Common myeloid progenitor, CD34-positive (primary cell): ENCODE results near the gene PTPRO.

ENCODE experiments used
- CTCF ChIA-PET: fragments of 350-600 bp; sonication (Branson Sonifier 250); formaldehyde crosslinking; loops from one replicate; lab custom pipeline; 2021; ENCODE audit warnings: antibody characterized with exemption; lab: Charles Lee
- POLR2A ChIA-PET: fragments of 350-600 bp; sonication (Branson Sonifier 250); formaldehyde crosslinking; loops from one replicate; lab custom pipeline; 2021; ENCODE audit warnings: antibody characterized with exemption; lab: Charles Lee
- DNase-seq, 3 donors: peaks; one replicate each; pipeline versions ENCODE4 v3.0.0 to v3.0.0-alpha.2; 2013
- H3K27ac ChIP-seq, 2 experiments: 1 replicate in 1 of 2; 2 replicates in 1 of 2; pipeline ENCODE4 v1.7.0; 2013; ENCODE audit warnings: inconsistent platforms in 2 of 2, low read length in 2 of 2, mild to moderate bottlenecking in 2 of 2, low read depth in 1 of 2, moderate library complexity in 1 of 2; ENCODE audit not compliant: severe bottlenecking in 2 of 2, insufficient read depth in 1 of 2, poor library complexity in 1 of 2
- H3K27me3 ChIP-seq, 5 experiments: replicated peaks in 2 of 5; 1 replicate in 3 of 5; 2 replicates in 2 of 5; pipeline versions ENCODE4 v1.6.1 to v1.7.0; 2013; ENCODE audit warnings: low read length in 4 of 5, mild to moderate bottlenecking in 2 of 5, moderate library complexity in 2 of 5, inconsistent platforms in 1 of 5; ENCODE audit not compliant: insufficient read depth in 5 of 5, control insufficient read depth in 4 of 5
- H3K36me3 ChIP-seq, 4 experiments: 1 replicate in 2 of 4; 2 replicates in 2 of 4; pipeline versions ENCODE4 v1.6.1 to v1.7.0; 2013; ENCODE audit warnings: low read length in 3 of 4, control low read depth in 1 of 4, mild to moderate bottlenecking in 1 of 4; ENCODE audit not compliant: control insufficient read depth in 4 of 4, insufficient read depth in 4 of 4
- H3K4me1 ChIP-seq, 4 experiments: 1 replicate in 3 of 4; 2 replicates in 1 of 4; pipeline versions ENCODE4 v1.6.1 to v1.7.1; 2013; ENCODE audit warnings: low read length in 3 of 4, mild to moderate bottlenecking in 3 of 4, control low read depth in 1 of 4, inconsistent platforms in 1 of 4, moderate library complexity in 1 of 4; ENCODE audit not compliant: control insufficient read depth in 4 of 4, insufficient read depth in 4 of 4; ENCODE audit errors: control extremely low read depth in 1 of 4
- H3K4me3 ChIP-seq, 7 experiments: 1 replicate in 4 of 7; 2 replicates in 3 of 7; pipeline versions ENCODE4 v1.5.1 to v1.7.0; 2013; ENCODE audit warnings: mild to moderate bottlenecking in 7 of 7, low read length in 6 of 7, moderate library complexity in 6 of 7, inconsistent platforms in 2 of 7, low read depth in 2 of 7, control low read depth in 1 of 7; ENCODE audit not compliant: insufficient read depth in 4 of 7, control insufficient read depth in 1 of 7; ENCODE audit errors: extremely low read depth in 1 of 7
- H3K9me3 ChIP-seq, 5 experiments: 1 replicate in 4 of 5; 2 replicates in 1 of 5; pipeline versions ENCODE4 v1.6.1 to v1.7.1; 2013; ENCODE audit warnings: low read length in 4 of 5, mild to moderate bottlenecking in 2 of 5, inconsistent platforms in 1 of 5, low read depth in 1 of 5, moderate library complexity in 1 of 5; ENCODE audit not compliant: control insufficient read depth in 4 of 5, insufficient read depth in 2 of 5; ENCODE audit errors: control extremely low read depth in 1 of 5
- WGBS: methylation state at CpG from one replicate; pipeline ENCODE4 v1.1.5; 2013; ENCODE audit not compliant: insufficient coverage; 5-methylcytosine and 5-hydroxymethylcytosine counted together

Gene PTPRO

DNA sequence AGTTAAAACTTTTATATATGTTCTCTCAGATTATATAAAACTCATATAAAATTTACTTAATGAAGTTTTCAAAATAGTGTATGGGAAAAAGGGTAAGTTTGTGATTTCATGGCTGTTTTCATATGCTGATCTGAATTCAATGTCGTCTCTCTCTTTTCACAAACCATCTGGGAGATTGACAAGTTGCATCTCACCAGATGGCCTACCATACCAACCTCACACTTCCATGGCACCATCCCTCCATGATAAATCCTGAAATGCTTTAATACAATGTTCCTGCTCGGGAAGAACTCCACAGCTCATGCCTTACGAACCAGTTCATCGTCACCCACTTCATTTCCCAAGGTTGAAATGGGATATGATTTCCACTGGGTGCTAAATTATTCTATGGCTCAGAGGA, 22.3 kb downstream of the PTPRO start:
- Histone ChIP-seq H3K4me1 (no peaks in the 10 kb centered on the region), H3K36me3 (no peaks in the 10 kb centered on the region), H3K27me3 (peaks cover 2 to 13% (median 4%) of the 10 kb centered on the region in 5 experiments), H3K4me3 (no peak overlapping the region), H3K9me3 (peaks cover 0 to 2% (median 0%) of the 10 kb centered on the region in 5 experiments), H3K27ac (no peak overlapping the region)
- CTCF ChIA-PET = no interaction called here
- no CpG with 5 or more reads among the region's 4 CpGs for WGBS
- POLR2A ChIA-PET = no interaction called here
- DNase-seq = no peak

DNA sequence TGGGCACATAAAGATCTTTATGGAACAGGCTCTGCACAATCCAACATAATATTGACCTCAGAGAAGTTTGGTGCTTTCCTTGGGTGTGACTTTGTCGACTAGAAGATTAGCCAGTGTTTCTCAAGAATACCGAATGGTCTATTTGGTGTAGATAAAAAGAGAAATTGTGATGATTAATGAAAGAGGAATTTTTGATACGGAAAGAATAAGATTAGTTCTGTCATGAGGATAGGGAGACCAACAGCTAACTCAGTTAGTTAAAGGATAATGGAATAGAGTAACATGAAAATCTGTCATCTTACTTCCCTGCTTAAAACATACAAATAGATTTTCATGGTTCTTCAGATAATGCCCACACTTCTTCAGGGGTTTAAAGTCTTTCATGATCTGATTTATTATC, 24.2 kb downstream of the PTPRO start:
- Histone ChIP-seq H3K9me3 (peaks cover 0 to 2% (median 0%) of the 10 kb centered on the region in 5 experiments), H3K4me3 (no peak overlapping the region), H3K4me1 (no peaks in the 10 kb centered on the region), H3K27me3 (peaks cover 4 to 11% (median 7%) of the 10 kb centered on the region in 5 experiments), H3K36me3 (no peaks in the 10 kb centered on the region), H3K27ac (no peak overlapping the region)
- DNase-seq = no peak
- 100% methylated on average over 1 of the region's 3 CpGs for WGBS
- POLR2A ChIA-PET = no interaction called here
- CTCF ChIA-PET = no interaction called here

DNA sequence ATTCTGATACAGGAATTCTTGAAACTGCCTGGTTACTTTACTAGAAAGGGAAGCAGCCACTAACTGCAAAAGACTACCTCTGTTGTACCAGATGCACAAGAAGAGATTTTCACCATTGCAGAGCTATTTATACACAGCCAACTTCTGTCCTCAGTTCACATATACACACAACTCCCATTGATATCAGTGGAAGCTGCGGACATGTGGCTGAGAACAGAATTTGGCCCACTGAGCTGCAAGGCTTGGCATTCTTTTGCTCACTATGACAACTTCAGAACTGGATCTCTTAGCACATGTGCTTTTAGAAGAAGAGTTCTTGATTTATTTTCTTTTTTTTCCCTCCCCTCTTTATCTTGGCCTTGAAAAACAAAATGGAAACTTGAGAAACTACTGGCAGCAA, 28.3 kb downstream of the PTPRO start:
- WGBS = 100% methylated on average over 1 of the region's 1 CpG
- Histone ChIP-seq H3K9me3 (no peaks in the 10 kb centered on the region), H3K4me1 (no peaks in the 10 kb centered on the region), H3K36me3 (no peaks in the 10 kb centered on the region), H3K27me3 (peaks cover 4 to 13% (median 7%) of the 10 kb centered on the region in 5 experiments), H3K27ac (no peak overlapping the region), H3K4me3 (no peak overlapping the region)
- POLR2A ChIA-PET = no interaction called here
- CTCF ChIA-PET = no interaction called here
- no peak for DNase-seq

DNA sequence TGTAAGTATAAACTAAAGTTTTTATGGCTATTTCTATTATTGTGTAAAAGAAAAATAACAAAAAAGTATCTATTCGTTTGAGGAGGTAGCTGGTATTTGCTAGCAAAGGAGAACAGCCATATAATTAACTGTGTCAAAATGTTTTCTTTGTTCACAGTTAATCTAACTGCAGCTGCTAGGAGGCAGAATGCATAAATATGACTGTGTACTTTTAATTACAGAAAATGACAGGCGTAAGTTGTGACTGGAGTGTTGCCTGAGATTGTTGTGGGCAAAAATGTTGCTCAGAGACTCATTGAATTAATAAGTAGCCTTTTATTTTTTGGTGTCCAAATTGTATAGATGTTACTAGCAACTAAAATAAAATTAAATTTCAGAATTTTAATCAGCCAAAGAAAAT, 33.5 kb downstream of the PTPRO start:
- 100% methylated on average over 1 of the region's 2 CpGs for WGBS
- Histone ChIP-seq H3K9me3 (no peaks in the 10 kb centered on the region), H3K27ac (no peak overlapping the region), H3K4me1 (no peaks in the 10 kb centered on the region), H3K27me3 (peaks cover 0 to 12% (median 0%) of the 10 kb centered on the region in 5 experiments), H3K36me3 (no peaks in the 10 kb centered on the region), H3K4me3 (no peak overlapping the region)
- POLR2A ChIA-PET = no interaction called here
- CTCF ChIA-PET = no interaction called here
- no peak for DNase-seq

DNA sequence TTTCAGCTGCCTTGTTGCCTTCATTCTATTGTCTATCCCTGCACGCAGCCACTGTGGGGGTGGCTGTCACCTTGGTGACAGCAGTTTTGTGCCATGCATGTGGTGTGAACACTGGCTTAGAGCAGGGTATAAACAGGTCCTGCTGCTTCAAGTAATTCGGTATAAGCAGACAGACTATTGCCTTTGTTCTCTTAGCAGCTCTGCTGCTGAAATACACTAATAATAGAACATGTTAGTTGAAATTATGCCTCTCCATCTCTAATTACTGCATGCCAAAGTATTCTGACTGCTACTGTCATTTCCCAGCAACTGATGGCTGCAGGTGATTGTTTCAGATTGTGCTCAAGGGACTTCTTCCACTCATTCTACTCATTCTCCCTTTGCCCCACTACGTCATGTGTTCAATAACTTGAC, 34.6 kb downstream of the PTPRO start:
- Histone ChIP-seq H3K36me3 (no peaks in the 10 kb centered on the region), H3K27me3 (peaks cover 0 to 14% (median 2%) of the 10 kb centered on the region in 5 experiments), H3K9me3 (no peaks in the 10 kb centered on the region), H3K4me3 (no peak overlapping the region), H3K4me1 (no peaks in the 10 kb centered on the region), H3K27ac (no peak overlapping the region)
- ChIA-PET CTCF (no interaction called here), POLR2A (interaction anchor here (0.7 kb wide), 1 partner anchor 58 kb away, joined by 5 read pairs; no protein-coding TSS in a partner anchor)
- 63% methylated on average over 1 of the region's 3 CpGs for WGBS
- no peak for DNase-seq

DNA sequence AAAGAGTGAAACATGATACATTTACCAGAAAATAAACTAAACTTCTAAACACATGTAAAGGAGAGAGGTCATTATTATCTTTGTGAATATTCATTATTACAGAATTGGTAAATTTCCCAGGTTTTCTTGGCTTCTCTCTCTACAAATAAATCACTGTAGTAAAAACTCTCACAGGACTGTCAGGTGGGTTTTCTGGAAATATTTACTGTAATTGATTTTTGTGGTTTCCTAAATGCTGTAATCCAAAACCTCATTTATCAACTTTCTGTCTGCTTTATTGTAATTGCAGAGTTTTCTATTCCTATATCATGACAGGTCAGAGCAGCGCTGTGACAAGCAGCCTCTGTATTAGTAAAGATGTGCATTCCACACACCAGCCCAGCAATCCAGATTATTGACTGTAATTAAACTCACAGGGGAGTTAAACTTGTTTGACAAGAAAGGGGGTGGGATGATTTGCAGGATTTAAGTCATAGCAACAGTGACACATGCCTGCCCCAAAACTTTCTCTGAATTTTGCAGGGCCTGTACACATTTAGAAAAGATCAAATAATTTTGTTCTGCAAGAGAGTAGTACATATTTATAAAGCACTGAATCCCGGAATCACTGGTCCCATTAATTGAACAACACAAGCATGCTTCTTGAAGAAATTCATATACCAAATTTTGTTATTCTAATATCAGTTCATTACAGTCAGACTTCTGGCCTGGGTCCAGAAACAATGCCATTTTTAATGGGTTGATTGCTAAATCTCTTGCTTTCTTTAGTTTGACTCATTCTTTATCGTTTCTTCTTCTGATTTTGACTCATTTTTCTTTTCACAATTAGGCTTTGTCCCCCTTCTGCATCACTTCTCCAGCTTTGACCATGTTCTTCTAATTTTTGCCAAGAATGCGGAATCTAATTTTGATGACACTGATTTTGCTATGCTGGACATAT, 42.2 kb downstream of the PTPRO start:
- WGBS = 90% methylated on average over 2 of the region's 4 CpGs

DNA sequence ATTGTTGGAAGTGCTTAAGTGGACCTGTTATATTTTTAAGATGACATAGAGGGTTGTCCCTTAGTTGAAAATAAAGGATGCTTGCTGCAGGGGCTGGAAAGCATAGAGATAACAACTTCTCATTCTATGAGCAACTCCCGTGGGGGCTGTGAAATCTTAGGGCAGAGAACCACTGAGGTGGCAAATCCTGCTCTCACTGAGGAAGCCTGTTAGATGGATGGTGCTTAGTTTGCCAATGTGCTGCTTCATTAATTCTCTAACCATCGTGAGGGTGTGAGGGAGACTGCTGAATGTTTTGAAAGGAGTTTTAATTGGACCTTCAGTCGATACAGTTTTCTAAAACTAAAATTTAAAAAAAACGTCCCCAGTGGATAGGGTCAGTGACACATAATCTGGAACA, 46.5 kb downstream of the PTPRO start:
- Histone ChIP-seq H3K27me3 (peaks cover 0 to 11% (median 5%) of the 10 kb centered on the region in 5 experiments), H3K36me3 (no peaks in the 10 kb centered on the region), H3K27ac (no peak overlapping the region), H3K4me1 (no peaks in the 10 kb centered on the region), H3K9me3 (no peaks in the 10 kb centered on the region), H3K4me3 (no peak overlapping the region)
- DNase-seq = no peak
- ChIA-PET POLR2A (no interaction called here), CTCF (no interaction called here)
- 86% methylated on average over 2 of the region's 4 CpGs for WGBS

More for the DNA sequence above, 42.2 kb downstream of the PTPRO start:
- no peaks in the 10 kb centered on the region for H3K36me3 ChIP-seq
- no peaks in the 10 kb centered on the region for H3K4me1 ChIP-seq
- POLR2A ChIA-PET = no interaction called here
- H3K27me3 ChIP-seq = peaks cover 0 to 11% (median 9%) of the 10 kb centered on the region in 5 experiments
- no peaks in the 10 kb centered on the region for H3K9me3 ChIP-seq
- no peak for DNase-seq
- no peak overlapping the region for H3K4me3 ChIP-seq
- H3K27ac ChIP-seq = no peak overlapping the region
- CTCF ChIA-PET = no interaction called here
